ENCODE results near the gene GLIS1.

Gene GLIS1

DNA sequence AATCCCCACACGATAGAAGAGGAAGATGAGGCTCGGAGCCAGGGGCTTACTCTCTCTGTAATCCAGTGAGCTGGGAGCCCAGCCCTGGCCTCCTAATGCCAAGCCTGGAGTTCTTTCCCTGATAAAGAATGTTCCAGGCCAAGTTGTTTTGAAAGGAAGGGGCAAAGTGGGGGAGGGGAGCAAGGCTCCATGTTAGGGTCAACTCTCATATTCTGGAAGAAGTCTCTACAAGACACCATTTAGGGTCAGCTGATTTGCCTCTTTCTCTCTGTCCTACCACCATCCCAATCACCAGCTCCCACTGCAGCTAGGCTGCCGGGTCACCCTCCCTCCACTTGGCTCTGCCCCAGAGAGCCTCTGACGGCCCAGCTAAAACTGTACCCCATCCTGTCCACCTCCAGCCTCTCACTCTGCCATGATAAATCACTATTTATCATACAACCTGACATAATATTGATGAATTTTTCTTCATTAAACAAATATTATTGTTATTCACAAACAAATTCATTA is 95.0 kb downstream of the GLIS1 start:
- no peak for TF ChIP-seq GATA2 (IDR thresholded peaks at IDR 0.05; ENCODE audit: low read depth, low read length)
- TF ChIP-seq GATA3 (IDR thresholded peaks at IDR 0.05; ENCODE audit: low read depth, low read length) = no peak

DNA sequence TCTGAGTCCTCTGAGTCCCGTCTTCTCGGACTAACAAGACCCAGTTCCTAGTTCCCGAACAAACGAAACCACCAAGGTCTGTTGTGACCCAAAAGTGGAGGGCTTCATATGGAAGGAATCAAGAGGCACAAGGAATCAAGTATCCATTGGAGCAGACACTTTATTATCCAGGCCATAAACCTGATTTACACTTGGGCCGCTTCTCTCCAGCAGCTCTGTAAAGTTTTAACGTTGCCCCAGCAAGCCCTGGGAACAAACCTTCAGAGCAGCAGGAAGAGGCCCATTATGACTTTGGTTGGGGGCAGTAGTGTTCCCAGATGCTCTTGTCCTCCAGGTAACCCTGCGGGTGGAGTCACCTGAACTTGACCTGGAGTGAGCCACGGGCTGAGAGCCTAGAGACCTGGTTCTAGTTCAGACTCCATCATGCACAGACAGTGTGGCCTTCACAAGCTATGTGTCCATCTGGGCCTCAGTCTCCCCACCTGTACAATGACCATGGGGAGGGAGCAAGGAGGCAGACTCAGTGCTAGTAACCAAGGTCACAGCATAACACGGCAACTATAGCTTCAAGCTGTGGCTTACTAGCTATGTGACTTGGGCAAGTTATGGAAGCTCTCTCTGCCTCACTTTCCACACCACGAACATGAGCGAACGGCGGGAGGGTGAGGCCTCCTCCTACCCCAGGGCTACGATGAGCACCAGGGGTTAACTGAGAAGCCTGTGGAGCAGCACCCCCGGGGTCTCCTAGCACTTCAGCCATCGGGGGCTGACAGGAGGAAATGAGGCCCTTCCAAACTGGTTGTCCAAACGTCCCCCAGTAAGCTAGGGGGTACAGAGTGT is 95.7 kb downstream of the GLIS1 start:
- TF ChIP-seq GATA2 (IDR thresholded peaks at IDR 0.05; ENCODE audit: low read depth, low read length) = no peak

DNA sequence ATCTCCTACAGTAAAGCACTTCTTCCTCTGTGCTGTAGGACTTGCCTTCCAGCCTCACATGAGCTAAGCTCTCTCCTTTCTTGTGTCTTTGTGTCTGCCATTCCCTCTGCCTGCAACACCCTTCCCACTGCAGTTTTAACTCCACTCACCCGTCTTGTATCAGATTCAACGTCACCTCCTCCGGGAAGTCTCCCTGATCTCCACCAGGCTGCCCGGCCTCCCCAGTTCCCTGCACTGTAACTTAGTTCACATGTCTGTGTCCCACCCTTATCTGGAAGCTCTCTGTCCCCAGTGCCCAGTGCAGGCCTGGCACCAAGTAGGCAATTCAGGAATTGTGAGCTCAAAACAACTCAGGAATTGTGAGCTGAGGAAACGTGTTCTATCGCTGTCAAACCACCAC is 96.4 kb downstream of the GLIS1 start:
- TF ChIP-seq GATA2 (IDR thresholded peaks at IDR 0.05; ENCODE audit: low read depth, low read length) = no peak
- TF ChIP-seq GATA3 (IDR thresholded peaks at IDR 0.05; ENCODE audit: low read depth, low read length) = no peak

DNA sequence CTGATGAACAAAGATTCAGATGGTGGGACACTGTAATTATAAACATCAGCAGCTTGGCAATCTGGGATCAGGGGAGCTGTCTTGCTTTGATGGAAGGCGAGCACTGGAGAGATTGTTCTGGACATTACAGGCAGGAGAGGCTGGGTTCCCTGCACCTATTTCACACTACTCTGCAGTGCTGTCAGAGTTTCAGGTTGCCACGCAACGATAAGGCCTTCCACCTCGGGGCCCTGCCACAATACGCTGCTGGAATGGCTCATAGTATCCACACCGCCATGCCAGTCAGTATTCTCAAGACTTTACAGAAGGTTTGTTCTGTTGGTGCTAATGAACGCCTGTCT is 96.8 kb downstream of the GLIS1 start:
- TF ChIP-seq GATA2 (IDR thresholded peaks at IDR 0.05; ENCODE audit: low read depth, low read length) (peak; percentile 77), GATA3 (IDR thresholded peaks at IDR 0.05; ENCODE audit: low read depth, low read length) (no peak)

DNA sequence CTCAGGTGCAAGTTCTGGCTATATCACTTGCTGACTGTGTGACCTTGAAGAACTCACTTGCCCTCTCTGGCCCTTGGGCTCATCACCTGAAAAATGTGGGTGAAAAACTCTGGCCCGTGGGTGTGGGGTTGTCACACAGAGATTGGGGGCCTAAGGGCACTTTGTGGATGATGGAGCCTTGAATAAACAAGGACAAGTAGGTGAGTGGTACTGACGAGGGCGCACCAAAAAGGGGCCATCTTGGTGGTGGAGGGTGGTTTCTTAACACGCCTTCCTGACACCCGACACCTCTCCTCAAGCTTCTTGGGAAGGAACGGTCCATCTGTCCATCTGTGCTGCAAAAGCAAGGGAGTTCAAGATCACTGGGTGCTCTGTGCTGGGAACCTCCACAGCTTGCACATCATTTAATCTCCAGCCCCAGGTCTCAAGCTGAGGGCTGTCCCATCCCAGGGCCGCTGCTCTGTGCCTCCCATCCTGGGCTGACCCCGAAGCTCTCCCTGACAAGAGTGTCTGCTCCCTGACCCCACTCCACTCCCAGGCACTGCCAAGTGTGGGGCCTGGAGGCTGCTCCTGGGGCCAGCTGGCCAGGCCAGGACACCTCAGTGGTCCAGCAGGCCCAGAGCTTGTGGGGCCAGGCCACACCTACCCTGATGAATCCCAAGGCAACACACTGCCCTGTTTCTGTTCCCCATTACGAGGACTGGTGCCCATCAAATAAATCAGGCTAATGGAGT is 97.3 kb downstream of the GLIS1 start:
- no peak for TF ChIP-seq GATA2 (IDR thresholded peaks at IDR 0.05; ENCODE audit: low read depth, low read length)
- TF ChIP-seq GATA3 (IDR thresholded peaks at IDR 0.05; ENCODE audit: low read depth, low read length) = no peak

DNA sequence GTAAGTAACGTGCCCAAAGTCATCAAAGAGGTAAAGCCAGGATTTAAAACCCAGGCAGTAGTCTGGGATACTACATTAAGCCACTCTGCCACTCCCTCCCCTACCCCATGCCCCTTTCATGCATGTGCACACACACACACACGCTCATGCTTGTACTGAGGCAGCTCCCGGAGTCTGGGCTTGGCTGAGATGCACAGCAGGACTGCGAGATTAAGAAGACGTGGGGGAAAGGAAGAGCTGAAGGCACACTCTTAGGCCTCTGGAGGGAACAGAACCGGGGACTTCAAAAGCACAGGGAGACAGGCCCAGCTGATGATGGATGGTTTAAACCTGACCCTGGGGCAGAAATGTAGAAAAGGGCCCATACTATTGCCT is 98.3 kb downstream of the GLIS1 start:
- no peak for TF ChIP-seq GATA3 (IDR thresholded peaks at IDR 0.05; ENCODE audit: low read depth, low read length)
- no peak for TF ChIP-seq GATA2 (IDR thresholded peaks at IDR 0.05; ENCODE audit: low read depth, low read length)

DNA sequence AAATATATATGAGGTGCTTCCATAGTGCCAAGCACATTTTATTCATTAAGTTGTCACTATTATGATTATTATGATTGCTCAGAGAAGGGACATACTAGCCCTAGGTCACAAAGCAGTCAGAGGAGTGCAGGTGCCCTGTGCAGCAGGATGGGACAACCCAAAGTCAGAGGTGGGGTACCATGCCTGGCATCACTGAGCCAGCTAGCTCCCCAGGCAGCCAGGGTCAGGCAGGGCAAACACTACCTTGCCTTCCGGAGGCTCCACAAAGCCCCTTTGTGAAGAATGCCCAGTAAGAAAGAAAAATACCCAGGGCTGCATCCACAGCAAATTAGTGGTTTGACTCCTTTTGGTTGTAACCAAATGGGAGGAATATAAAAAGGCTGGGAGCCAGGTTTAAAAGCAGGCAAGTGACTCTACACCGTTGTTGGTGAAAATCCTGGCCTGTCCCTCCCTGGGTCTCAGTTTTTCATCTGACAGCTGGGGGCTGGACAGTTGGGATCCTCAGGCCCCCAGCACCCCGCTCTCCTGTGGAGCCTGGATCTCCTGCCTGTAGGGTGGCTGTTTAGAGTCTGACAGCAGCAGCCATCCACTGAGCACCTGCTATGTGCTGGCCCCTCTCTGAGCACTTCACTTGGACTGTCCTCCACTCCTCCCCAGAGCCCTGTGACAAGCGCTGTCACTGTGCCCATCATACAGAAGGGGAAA is 98.8 kb downstream of the GLIS1 start:
- TF ChIP-seq GATA3 (IDR thresholded peaks at IDR 0.05; ENCODE audit: low read depth, low read length) (no peak), GATA2 (IDR thresholded peaks at IDR 0.05; ENCODE audit: low read depth, low read length) (no peak)

DNA sequence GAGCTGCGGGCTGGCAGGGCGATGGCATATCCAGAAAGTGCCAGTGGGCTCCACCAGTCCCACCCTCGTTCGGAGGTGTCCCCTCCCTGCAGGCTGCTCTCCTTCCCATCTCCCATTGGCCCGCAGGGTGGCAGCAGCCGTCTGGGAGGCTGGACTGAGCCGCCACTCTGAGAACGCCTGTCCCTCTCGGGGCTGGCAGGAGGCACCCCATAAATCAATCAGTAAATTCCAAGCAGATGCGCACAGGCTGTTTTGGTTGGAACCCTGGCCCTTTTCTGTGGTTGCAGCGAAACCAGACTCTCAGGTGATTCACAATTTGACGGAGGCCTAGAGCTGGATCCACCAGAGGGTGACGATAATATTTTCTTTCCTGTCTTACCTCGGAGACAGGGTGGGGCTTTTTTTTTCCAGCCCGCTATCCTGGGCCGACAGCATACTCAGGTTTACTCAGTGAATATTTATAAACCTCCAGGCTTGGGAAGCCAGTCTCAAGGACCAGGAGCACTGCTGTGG is 99.7 kb downstream of the GLIS1 start:
- TF ChIP-seq GATA3 (IDR thresholded peaks at IDR 0.05; ENCODE audit: low read depth, low read length) = no peak
- no peak for TF ChIP-seq GATA2 (IDR thresholded peaks at IDR 0.05; ENCODE audit: low read depth, low read length)

DNA sequence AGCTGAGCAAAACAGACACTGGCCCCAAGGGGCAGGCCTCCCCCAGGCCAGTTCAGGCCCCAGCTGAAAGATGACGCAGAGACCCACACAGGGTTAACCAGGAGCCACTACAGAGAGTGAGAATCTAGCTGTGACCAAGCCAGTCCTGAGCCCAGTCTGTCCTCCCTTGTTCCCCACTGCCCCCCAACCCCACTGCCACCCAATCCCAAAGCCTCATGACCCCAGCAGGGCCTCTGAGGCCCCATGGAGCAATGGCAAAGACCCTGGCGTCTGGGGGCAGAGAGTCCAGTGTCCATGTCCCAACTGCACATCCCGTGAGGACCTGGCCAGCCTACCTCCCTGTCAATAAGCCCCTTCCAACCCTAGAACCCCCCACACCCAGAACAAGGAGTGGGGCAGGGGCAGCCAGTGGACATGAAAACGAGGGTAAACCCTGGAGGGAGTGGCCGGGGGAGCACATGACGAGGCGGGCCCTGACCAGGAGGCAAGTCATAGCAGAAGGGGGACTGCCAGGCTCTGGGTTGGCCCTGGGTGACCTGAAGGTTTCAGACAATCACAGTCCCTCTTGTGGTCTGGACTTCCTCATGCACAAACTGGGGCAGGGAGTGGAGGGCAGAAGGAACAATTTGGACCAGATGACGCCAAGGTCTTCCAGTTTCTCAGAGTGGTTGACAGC is 100.5 kb downstream of the GLIS1 start:
- TF ChIP-seq GATA2 (IDR thresholded peaks at IDR 0.05; ENCODE audit: low read depth, low read length) (no peak), GATA3 (IDR thresholded peaks at IDR 0.05; ENCODE audit: low read depth, low read length) (no peak)

DNA sequence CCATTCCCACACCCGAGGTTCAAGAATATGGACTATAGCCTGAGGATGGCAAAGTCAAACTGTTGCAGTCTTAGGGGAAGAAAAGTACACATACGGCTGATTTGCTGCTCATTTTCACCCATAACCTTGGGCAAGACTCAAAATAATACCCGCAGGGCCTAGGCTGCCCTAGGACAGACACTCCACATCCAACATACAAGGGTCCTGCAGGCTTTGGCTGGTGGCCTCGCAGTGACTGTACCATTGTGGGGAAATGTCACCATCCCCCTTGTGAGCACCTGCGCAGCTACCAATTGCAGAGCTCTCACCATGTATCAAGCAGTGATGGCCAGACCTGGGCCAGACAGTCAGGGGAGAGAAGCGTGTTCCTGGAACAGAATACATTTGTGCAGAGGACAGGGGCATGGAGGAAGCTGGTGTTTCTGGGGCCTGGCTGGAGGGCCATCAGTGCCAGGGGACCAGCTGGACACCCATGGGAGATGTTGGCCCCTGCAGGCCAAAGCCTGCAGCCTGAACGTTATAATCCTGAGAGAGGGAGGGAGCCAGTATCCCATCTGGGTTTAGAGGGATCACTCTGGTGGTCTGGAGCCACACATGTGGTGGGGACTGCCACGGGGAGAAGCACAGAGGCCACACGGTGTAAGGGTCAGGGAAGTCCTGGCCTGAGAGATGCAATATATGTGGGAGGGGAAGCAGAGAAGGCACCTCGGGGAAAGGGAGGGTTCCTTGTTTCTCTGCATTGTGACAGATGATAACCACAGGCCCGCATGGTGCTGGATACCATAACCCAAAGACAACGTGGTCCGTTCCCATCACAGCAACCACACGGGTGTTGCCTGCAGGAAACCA is 101.2 kb downstream of the GLIS1 start:
- TF ChIP-seq GATA2 (IDR thresholded peaks at IDR 0.05; ENCODE audit: low read depth, low read length) = no peak
- TF ChIP-seq GATA3 (IDR thresholded peaks at IDR 0.05; ENCODE audit: low read depth, low read length) = no peak

DNA sequence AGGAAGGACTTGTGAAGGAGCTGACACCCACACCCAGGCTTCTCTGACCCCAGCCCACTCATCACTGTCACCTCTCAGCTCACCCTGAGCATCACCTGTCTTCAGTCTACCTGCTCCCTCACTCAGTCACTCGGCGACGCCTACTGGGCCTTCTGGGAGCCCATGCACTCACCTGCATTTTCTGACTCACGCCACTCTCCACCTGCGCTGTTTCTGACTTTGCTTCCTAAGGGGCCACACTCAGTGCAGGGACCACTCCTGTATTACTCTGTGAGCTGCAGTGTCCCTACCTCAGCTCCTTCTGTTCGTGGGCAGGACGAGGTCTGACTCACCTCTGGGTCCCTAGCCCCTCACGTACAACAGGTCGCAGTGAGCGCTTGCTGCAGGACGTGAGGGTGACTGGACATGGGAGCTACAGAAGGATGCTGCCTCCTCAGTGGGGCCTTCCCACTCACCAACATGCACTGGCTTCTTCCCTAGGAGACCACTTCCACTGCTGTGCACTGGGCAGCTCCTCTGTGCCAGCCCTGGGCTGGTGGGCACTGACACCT is 102.3 kb downstream of the GLIS1 start:
- TF ChIP-seq GATA3 (IDR thresholded peaks at IDR 0.05; ENCODE audit: low read depth, low read length) = no peak
- no peak for TF ChIP-seq GATA2 (IDR thresholded peaks at IDR 0.05; ENCODE audit: low read depth, low read length)

DNA sequence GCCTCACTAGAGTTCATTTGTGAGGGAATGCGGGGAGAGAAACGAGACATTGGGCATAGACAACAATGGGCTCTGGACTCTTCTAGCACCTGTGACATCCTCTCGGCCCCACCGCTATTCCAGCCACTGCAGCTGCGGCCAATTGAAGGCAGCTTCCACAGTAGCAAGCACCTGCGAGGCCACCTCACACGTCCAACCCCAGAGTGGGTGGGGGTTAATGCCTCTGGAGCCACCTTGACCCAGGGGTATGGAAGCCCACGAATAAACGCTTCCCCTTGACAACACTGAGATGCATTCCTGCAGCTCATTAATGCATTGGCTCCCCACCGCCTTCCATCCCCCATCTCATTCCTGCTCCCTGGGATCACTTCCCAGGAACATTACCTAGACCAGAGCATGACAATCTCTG is 104.4 kb downstream of the GLIS1 start:
- no peak for TF ChIP-seq GATA3 (IDR thresholded peaks at IDR 0.05; ENCODE audit: low read depth, low read length)
- no peak for TF ChIP-seq GATA2 (IDR thresholded peaks at IDR 0.05; ENCODE audit: low read depth, low read length)

All from SH-SY5Y (cell line).